Measurements from ENCODE around the gene IQSEC1. TPM values are rescaled to one million over a fixed set of nuclear protein-coding genes. Genes with fewer than 3 reads are reported as not detected.

IQSEC1 gene
- total RNA-seq, 3 donors from 2014 or later, result 19.8 to 42.2 (median 21.9) TPM

DNA sequence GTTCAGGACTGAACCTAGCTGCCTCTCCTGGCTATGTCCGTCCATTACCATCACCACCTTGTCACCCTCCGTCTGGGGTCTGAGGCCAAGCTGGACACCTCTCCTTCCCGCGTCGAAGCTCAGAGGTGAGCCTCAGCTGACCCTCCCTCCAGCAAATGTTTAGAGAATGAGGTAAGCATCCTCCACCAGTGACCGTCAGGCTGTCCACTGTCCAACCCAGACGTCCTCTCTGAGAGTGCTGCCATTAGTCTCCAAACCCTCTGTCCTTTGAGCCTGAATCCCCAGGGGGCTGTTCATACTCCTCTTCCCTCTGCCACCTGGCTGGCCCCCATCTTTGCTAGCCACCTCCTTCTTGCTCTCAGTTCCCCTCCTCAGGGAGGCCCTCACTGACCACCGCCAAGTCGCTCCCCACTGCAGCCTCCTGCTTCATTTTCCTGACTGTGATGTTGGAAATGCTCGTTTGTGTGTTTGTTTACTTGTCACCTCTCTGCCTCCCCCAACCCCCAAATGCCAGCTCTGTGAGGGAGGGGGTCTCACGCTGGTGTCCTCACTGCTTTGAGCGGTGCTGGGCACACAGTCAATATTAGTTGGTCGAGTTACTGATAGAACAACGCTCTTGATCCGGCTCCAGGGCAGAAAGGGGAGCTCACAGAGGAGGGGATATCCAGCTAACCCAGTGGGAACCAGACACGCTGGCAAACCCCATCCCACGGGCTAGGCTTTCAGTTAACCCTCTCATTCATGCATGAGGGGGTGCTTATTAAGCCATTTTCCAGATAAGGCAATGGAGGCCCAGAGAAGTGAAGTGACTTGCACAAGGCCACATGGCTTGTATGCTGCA, 64.9 kb downstream of the IQSEC1 start:
- Histone ChIP-seq H3K9me3 (no peaks in the 10 kb centered on the region), H3K36me3 (ENCODE audit: low read depth) (no peaks in the 10 kb centered on the region), H3K4me3 (no peak overlapping the region), H3K4me1 (ENCODE audit: low read depth) (peaks cover 22% of the 10 kb centered on the region)
- TF ChIP-seq, protein P1, sequence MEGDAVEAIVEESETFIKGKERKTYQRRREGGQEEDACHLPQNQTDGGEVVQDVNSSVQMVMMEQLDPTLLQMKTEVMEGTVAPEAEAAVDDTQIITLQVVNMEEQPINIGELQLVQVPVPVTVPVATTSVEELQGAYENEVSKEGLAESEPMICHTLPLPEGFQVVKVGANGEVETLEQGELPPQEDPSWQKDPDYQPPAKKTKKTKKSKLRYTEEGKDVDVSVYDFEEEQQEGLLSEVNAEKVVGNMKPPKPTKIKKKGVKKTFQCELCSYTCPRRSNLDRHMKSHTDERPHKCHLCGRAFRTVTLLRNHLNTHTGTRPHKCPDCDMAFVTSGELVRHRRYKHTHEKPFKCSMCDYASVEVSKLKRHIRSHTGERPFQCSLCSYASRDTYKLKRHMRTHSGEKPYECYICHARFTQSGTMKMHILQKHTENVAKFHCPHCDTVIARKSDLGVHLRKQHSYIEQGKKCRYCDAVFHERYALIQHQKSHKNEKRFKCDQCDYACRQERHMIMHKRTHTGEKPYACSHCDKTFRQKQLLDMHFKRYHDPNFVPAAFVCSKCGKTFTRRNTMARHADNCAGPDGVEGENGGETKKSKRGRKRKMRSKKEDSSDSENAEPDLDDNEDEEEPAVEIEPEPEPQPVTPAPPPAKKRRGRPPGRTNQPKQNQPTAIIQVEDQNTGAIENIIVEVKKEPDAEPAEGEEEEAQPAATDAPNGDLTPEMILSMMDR (IDR thresholded peaks at IDR 0.05), result no peak
- DNase-seq, result peak in 1 of 3 donors; percentile 1
- intact Hi-C loops (cut with DNase I, micrococcal nuclease), result no loop called here
- no peak for ATAC-seq

DNA sequence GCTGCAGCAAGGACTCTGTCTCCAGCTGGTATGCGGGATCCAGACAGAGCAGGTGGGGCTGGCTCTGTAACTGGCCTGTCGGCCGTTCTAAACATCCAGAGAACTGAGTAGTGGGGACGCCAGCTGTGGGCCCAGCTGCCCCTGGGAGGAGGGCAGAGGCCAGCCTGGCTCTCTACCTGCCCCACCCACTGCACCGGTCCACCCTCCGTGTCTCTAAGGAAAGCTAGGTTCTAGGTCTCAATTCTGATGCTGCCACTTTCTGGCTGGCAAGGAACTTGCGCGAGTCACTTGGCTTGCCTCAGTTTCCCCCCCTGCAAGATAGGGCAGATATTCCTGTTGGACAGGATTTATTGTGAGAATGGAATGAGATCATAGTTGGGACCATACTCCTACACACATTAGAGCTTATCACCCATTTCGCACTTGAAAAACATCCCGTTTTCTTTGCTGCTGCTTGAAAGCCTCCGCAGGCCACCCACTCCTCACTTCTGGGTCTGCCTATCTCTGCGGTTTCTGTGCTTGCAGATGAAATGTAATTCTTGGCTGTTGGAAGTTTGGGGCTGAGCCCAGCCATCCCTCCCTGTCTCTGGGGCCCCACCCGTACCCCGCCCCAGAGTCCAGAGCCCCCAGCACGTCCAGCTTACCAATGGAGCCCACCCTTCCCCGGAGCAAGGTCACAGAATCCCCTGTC, 65.8 kb downstream of the IQSEC1 start:
- Histone ChIP-seq H3K4me3 (no peak overlapping the region), H3K4me1 (ENCODE audit: low read depth) (peaks cover 22% of the 10 kb centered on the region), H3K9me3 (no peaks in the 10 kb centered on the region), H3K36me3 (ENCODE audit: low read depth) (no peaks in the 10 kb centered on the region)
- TF ChIP-seq, protein P1 (IDR thresholded peaks at IDR 0.05), result no peak
- DNase-seq (peak in 1 of 3 donors; percentile 9), ATAC-seq (no peak)
- intact Hi-C loops (cut with DNase I, micrococcal nuclease), result no loop called here

DNA sequence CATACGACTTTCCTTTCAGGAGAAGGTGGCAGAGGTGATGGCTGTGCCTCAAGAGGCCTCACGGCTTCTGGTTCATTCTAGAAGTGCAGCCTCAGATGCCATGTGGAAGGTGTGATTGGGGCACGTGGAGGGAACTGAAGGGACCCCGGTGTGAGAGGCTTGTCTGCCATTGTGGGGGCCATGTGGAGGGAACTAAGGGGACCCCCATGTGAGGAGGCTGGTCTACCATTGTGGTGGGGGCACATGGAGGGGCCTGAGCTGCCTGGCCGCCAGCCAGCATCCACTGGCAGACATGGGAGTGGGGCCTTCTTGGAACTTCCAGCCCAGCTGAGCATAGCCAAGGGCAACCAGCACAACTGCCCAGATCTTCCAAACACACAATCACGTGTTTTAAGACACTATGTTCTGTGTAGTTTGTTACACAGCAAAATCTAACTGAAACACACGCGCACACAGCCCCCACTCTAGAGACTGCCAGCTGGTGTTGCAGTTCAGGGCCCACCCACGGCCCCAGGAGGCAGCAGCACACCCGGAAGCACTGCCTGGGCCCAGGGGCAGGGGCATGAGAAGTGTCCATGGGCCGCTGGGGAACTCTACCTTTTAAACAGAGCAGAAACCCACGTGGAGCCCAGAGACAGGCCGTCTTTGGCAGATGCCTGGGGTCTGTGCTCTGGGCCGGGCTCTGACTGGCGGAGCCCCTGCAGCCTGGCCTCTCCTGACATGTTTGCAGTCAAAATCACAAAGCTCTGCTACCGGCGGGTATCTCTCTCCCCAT, 66.8 kb downstream of the IQSEC1 start:
- DNase-seq (peak in 1 of 3 donors; percentile 2), ATAC-seq (no peak)
- Histone ChIP-seq H3K36me3 (ENCODE audit: low read depth) (no peaks in the 10 kb centered on the region), H3K4me3 (no peak overlapping the region), H3K4me1 (ENCODE audit: low read depth) (peaks cover 21% of the 10 kb centered on the region), H3K9me3 (no peaks in the 10 kb centered on the region)
- intact Hi-C loops (cut with DNase I, micrococcal nuclease), result no loop called here
- TF ChIP-seq, protein P1 (IDR thresholded peaks at IDR 0.05), result no peak

DNA sequence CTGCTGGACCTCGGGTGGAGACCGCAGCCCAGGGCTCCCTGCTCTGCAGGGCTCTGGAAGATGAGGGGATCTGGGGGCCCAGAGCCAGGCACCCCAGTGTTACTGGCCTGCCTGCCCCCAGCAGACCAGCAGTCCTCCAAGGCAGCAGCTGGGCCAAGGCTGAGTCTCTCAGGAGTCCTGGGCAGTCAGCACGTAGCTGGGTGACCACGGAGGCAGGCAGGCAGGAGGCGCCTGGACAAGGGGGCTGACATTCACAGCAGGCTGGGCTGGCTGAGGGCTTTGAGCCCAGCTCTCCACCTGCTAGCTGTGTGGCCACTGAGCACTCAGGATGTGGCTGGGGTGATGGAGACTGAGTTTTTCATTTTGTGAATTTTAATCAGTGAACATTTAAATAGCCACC, 67.9 kb downstream of the IQSEC1 start:
- Histone ChIP-seq H3K4me1 (ENCODE audit: low read depth) (peaks cover 18% of the 10 kb centered on the region), H3K36me3 (ENCODE audit: low read depth) (no peaks in the 10 kb centered on the region), H3K4me3 (no peak overlapping the region), H3K9me3 (no peaks in the 10 kb centered on the region)
- intact Hi-C loops (cut with DNase I, micrococcal nuclease), result no loop called here
- DNase-seq, result peak in 2 of 3 donors; percentile 6 to 46
- TF ChIP-seq, protein P1 (IDR thresholded peaks at IDR 0.05), result no peak
- no peak for ATAC-seq

DNA sequence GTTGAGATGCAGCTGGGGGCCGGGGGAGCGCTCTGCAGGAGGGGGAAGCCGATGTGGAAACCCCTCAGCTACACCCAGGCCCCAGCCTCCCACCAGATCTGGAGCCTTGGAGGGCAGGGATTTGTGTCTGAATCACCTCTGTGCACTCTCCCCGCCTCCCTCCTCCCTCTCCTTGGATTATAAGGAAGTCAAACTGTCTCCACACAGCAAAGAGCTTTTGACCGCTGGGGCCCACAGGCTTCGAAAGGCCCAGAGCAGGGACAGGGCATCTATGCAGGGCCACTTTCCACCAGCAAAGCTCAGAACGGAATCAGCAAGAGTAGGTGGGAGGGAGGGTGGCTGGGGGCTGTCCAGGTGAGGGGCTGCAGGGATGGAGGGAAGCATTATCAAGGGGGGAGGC, 68.9 kb downstream of the IQSEC1 start:
- Histone ChIP-seq H3K36me3 (ENCODE audit: low read depth) (no peaks in the 10 kb centered on the region), H3K4me3 (no peak overlapping the region), H3K4me1 (ENCODE audit: low read depth) (peaks cover 16% of the 10 kb centered on the region), H3K9me3 (no peaks in the 10 kb centered on the region)
- ATAC-seq (peak; percentile 66), DNase-seq (peak; percentile 57 to 74 (median 61))
- TF ChIP-seq, protein P1 (IDR thresholded peaks at IDR 0.05), result no peak
- intact Hi-C loops (cut with DNase I, micrococcal nuclease), result no loop called here
